ENCODE measurements around the gene FLOT2. TPM values are rescaled to one million over a fixed set of nuclear protein-coding genes. Genes with fewer than 3 reads are reported as not detected.

The FLOT2 gene
- total and polyA plus RNA-seq, 7 experiments from 2014 or later: 134 to 309 (median 228) TPM

DNA sequence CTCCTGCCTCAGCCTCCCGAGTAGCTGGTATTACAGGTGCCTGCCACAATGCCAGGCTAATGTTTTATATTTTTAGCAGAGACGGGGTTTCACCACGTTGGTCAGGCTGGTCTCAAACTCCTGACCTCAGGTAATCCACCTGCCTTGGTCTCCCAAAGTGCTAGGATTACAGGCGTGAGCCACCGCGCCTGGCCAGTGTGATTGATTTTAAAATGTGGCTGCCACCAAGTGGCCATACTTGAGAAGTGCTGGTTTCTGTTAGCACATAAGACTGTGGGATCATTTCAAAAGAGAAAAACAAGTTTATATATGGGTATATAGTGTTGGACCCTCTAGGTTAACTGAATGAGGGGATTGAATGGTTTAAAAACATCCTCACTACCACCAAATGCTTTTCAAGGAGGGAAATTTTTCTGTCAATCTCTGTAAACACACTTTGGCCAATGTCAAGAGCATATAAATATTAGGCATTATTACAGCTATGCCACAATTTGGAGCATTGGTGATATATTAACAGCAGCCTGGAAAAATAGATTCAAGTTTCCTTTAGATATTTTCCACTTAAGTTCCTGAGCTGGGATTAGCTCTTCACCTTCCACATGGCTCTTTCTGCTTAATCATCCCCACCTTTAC is 18.9 kb upstream of the FLOT2 start:
- intact Hi-C loops (cut with micrococcal nuclease): loop anchor here (1.0 to 5.0 kb wide), 7 partner anchors 10 to 190 kb away; partner anchors contain the start of genes DHRS13 (in 1 of the 2), PHF12 (in 1 of the 2) and TLCD1 (in 1 of the 2)
- POLR2A ChIA-PET: interaction anchor here (0.9 to 3.2 kb wide), 5 partner anchors 13 to 35 kb away, joined by 3 to 12 read pairs (median 3); partner anchors contain the start of gene PHF12
- ATAC-seq (peak; percentile 90), DNase-seq (peak in 6 of 9 donors; percentile 38 to 50 (median 42))
- H3K27me3 ChIP-seq (ENCODE audit: control insufficient read depth in 2 of 2, insufficient read depth in 2 of 2, low read length in 2 of 2): no peaks in the 10 kb centered on the region
- peaks cover 0 to 9% (median 6%) of the 10 kb centered on the region in 7 donors for H3K4me1 Mint-ChIP-seq
- peak overlapping the region; percentile 46 for H3K27ac ChIP-seq (ENCODE audit: low read depth, low read length)
- H3K36me3 ChIP-seq (ENCODE audit: control insufficient read depth in 2 of 3, insufficient read depth in 3 of 3, low read length in 3 of 3): peaks cover 55 to 95% (median 71%) of the 10 kb centered on the region in 3 experiments
- H3K36me3 Mint-ChIP-seq: peaks cover 12 to 54% (median 21%) of the 10 kb centered on the region in 5 donors
- H3K4me1 ChIP-seq (ENCODE audit: control insufficient read depth in 2 of 2, insufficient read depth in 2 of 2, low read length in 2 of 2): no peaks in the 10 kb centered on the region
- no peaks in the 10 kb centered on the region for H3K9me3 ChIP-seq (ENCODE audit: control insufficient read depth in 2 of 3, low read length in 3 of 3)
- H3K9me3 Mint-ChIP-seq: peaks cover 0 to 2% (median 0%) of the 10 kb centered on the region in 11 donors
- CTCF ChIA-PET: interaction anchor here (0.6 to 8.2 kb wide), 11 partner anchors 9 to 190 kb away, joined by 3 to 54 read pairs (median 4); partner anchors contain the start of gene TLCD1
- H3K4me3 Mint-ChIP-seq: no peak overlapping the region
- H3K4me3 ChIP-seq (ENCODE audit: low read length): no peak overlapping the region
- H3K27ac Mint-ChIP-seq: peak overlapping the region in 7 of 9 donors; percentile 46 to 93 (median 65)
- no peaks in the 10 kb centered on the region for H3K27me3 Mint-ChIP-seq

DNA sequence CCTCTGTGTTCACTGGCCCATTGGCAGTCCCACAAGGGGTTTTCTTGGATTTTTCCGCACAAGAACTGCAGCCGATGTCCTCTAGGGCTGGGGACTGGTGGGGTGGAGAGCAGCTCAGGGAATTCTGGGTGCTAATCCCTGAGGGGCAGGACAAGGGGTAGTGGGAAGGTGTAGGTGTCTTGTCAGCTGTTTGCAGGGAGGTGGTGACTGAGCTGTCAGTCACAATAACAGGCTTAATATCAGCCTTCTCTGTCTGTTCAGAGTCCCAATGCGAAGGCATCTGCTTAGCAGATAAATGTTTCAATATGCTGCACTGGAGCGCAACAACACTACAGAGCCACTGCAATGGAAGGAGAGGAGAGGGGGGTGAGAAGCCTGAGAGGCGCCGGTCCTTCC is 15.4 kb upstream of the FLOT2 start:
- H3K4me1 Mint-ChIP-seq: peaks cover 0 to 8% (median 6%) of the 10 kb centered on the region in 7 donors
- H3K27ac ChIP-seq (ENCODE audit: low read depth, low read length): no peak overlapping the region
- no peaks in the 10 kb centered on the region for H3K9me3 Mint-ChIP-seq
- POLR2A ChIA-PET: interaction anchor here (0.6 to 1.3 kb wide), 3 partner anchors 14 to 151 kb away, joined by 3 to 4 read pairs (median 3); no protein-coding TSS in a partner anchor
- peak overlapping the region in 4 of 9 donors; percentile 24 to 80 (median 72) for H3K27ac Mint-ChIP-seq
- no peaks in the 10 kb centered on the region for H3K4me1 ChIP-seq (ENCODE audit: control insufficient read depth in 2 of 2, insufficient read depth in 2 of 2, low read length in 2 of 2)
- no peak overlapping the region for H3K4me3 Mint-ChIP-seq
- no peak overlapping the region for H3K4me3 ChIP-seq (ENCODE audit: low read length)
- H3K36me3 Mint-ChIP-seq: peaks cover 8 to 55% (median 28%) of the 10 kb centered on the region in 5 donors
- DNase-seq (no peak), ATAC-seq (no peak)
- CTCF ChIA-PET: interaction anchor here (0.9 to 4.0 kb wide), 2 partner anchors 37 to 149 kb away, joined by 3 to 15 read pairs; no protein-coding TSS in a partner anchor
- H3K9me3 ChIP-seq (ENCODE audit: control insufficient read depth in 2 of 3, low read length in 3 of 3): no peaks in the 10 kb centered on the region
- no peaks in the 10 kb centered on the region for H3K27me3 Mint-ChIP-seq
- intact Hi-C loops (cut with micrococcal nuclease): no loop called here
- peaks cover 48 to 98% (median 76%) of the 10 kb centered on the region in 3 experiments for H3K36me3 ChIP-seq (ENCODE audit: control insufficient read depth in 2 of 3, insufficient read depth in 3 of 3, low read length in 3 of 3)
- H3K27me3 ChIP-seq (ENCODE audit: control insufficient read depth in 2 of 2, insufficient read depth in 2 of 2, low read length in 2 of 2): no peaks in the 10 kb centered on the region

DNA sequence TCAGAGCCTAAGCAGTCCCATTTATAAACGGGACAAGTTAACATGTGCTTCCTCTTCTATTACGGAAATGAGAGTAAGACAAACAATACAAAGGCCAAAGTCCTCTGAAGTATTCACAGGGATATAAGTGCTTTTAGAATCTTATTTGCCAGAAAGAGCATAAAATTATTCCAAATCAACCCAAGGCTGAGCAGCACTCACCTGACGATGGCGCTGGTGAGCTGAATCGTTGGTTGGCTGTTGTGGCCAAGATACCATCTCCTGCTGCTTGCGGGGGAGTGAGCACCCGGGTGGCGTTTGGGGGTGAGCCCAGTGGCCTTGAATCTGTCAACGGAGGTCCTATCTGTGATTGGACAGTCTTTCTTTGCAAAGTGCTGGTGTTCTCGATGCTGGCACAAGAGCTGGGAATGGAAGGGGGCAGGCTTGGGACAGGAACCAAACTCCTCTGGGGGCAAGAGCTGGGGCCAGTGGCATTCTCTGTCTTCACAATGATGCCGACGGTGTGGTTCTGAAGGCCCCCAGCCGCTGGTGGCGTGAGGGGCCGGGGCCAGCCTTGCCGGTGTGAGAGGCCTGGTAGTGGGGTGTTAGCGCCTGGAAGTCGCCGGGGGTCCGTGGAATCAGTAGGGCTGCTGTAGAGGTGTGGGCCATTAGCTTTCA is 14.9 kb upstream of the FLOT2 start:
- H3K4me1 Mint-ChIP-seq: peaks cover 0 to 8% (median 6%) of the 10 kb centered on the region in 7 donors
- H3K27ac ChIP-seq (ENCODE audit: low read depth, low read length): no peak overlapping the region
- ChIA-PET POLR2A (interaction anchor here (0.6 to 1.3 kb wide), 3 partner anchors 14 to 151 kb away, joined by 3 to 4 read pairs (median 3); no protein-coding TSS in a partner anchor), CTCF (interaction anchor here (0.7 to 4.0 kb wide), 3 partner anchors 37 to 186 kb away, joined by 3 to 15 read pairs (median 4); partner anchors contain the start of gene TLCD1)
- H3K9me3 Mint-ChIP-seq: no peaks in the 10 kb centered on the region
- no peak overlapping the region for H3K4me3 Mint-ChIP-seq
- peaks cover 50 to 98% (median 71%) of the 10 kb centered on the region in 3 experiments for H3K36me3 ChIP-seq (ENCODE audit: control insufficient read depth in 2 of 3, insufficient read depth in 3 of 3, low read length in 3 of 3)
- no peak for DNase-seq
- H3K4me1 ChIP-seq (ENCODE audit: control insufficient read depth in 2 of 2, insufficient read depth in 2 of 2, low read length in 2 of 2): no peaks in the 10 kb centered on the region
- H3K9me3 ChIP-seq (ENCODE audit: control insufficient read depth in 2 of 3, low read length in 3 of 3): no peaks in the 10 kb centered on the region
- H3K27me3 Mint-ChIP-seq: no peaks in the 10 kb centered on the region
- H3K36me3 Mint-ChIP-seq: peaks cover 8 to 56% (median 29%) of the 10 kb centered on the region in 5 donors
- H3K4me3 ChIP-seq (ENCODE audit: low read length): no peak overlapping the region
- ATAC-seq: peak; percentile 43
- no peaks in the 10 kb centered on the region for H3K27me3 ChIP-seq (ENCODE audit: control insufficient read depth in 2 of 2, insufficient read depth in 2 of 2, low read length in 2 of 2)
- intact Hi-C loops (cut with micrococcal nuclease): no loop called here
- peak overlapping the region in 6 of 9 donors; percentile 10 to 80 (median 46) for H3K27ac Mint-ChIP-seq

DNA sequence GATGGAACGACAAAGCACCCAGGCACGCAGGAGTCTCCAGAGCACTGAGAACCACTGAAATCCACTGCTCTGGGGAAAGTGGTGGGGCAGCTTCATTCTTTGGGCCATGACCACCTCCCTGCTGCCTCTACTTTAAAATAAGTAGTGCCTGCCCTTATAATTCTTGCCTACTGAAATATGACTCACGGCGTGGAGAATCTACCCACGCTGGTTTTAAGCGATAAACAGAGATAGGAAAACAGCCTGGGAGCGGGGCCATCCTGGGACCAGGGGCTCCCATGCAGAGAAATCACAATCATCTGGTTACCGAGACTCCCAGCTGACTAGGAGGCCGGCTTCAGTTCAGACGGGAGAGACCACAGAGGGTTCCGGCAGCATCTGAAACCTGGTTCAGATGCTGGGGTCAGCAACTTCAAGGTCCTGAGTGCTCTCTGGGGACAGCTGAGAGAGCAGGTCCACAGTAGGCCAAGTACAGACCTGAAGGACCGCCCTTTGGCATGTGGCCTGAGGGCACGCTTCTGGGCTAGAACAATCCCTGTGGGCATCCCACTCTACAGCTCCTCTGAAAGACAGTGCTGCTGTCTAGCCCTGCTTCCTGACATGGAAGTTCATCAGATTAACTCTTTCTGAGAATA is 14.0 kb upstream of the FLOT2 start:
- Mint-ChIP-seq H3K4me3 (no peak overlapping the region), H3K9me3 (no peaks in the 10 kb centered on the region), H3K36me3 (peaks cover 8 to 49% (median 27%) of the 10 kb centered on the region in 5 donors), H3K27me3 (no peaks in the 10 kb centered on the region), H3K27ac (peak overlapping the region in 2 of 9 donors; percentile 24 to 38), H3K4me1 (peaks cover 0 to 6% (median 3%) of the 10 kb centered on the region in 7 donors)
- no peaks in the 10 kb centered on the region for H3K9me3 ChIP-seq (ENCODE audit: control insufficient read depth in 2 of 3, low read length in 3 of 3)
- no peak for DNase-seq
- no peaks in the 10 kb centered on the region for H3K4me1 ChIP-seq (ENCODE audit: control insufficient read depth in 2 of 2, insufficient read depth in 2 of 2, low read length in 2 of 2)
- peaks cover 45 to 98% (median 62%) of the 10 kb centered on the region in 3 experiments for H3K36me3 ChIP-seq (ENCODE audit: control insufficient read depth in 2 of 3, insufficient read depth in 3 of 3, low read length in 3 of 3)
- ATAC-seq: no peak
- no peaks in the 10 kb centered on the region for H3K27me3 ChIP-seq (ENCODE audit: control insufficient read depth in 2 of 2, insufficient read depth in 2 of 2, low read length in 2 of 2)
- H3K27ac ChIP-seq (ENCODE audit: low read depth, low read length): no peak overlapping the region
- CTCF ChIA-PET: interaction anchor here (0.7 to 4.0 kb wide), 4 partner anchors 32 to 268 kb away, joined by 3 to 15 read pairs (median 3); partner anchors contain the start of genes MYO18A and RPL23A
- no peak overlapping the region for H3K4me3 ChIP-seq (ENCODE audit: low read length)
- POLR2A ChIA-PET: interaction anchor here (0.9 to 3.4 kb wide), 2 partner anchors 14 to 41 kb away, joined by 3 to 11 read pairs; partner anchors contain the start of genes FLOT2 and PHF12
- intact Hi-C loops (cut with micrococcal nuclease): no loop called here

DNA sequence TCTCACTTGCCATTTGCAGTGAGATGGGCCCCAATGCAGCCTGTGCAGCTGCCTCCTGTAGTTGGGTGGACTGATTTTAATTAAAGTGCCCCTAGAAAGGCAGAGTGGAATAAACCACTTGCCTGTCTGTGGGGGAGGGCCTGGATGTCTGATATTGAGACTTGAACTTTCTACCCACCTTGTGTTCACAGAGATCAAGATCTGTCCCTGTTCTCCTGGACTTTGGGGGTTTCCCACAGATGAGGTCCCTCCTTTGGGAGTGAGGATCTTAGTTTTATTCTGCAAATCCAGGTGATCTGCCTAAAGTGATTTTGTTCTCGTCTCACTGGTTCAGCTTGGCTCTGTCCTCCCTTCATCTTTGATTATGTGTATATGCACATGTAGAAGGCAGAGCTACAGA is 13.0 kb upstream of the FLOT2 start:
- no peaks in the 10 kb centered on the region for H3K27me3 ChIP-seq (ENCODE audit: control insufficient read depth in 2 of 2, insufficient read depth in 2 of 2, low read length in 2 of 2)
- H3K27ac ChIP-seq (ENCODE audit: low read depth, low read length): no peak overlapping the region
- H3K9me3 ChIP-seq (ENCODE audit: control insufficient read depth in 2 of 3, low read length in 3 of 3): no peaks in the 10 kb centered on the region
- ATAC-seq (no peak), DNase-seq (no peak)
- intact Hi-C loops (cut with micrococcal nuclease): no loop called here
- CTCF ChIA-PET: interaction anchor here (0.6 to 4.0 kb wide), 3 partner anchors 147 to 269 kb away, joined by 3 to 15 read pairs (median 3); partner anchors contain the start of gene MYO18A
- POLR2A ChIA-PET: interaction anchor here (1.1 to 3.4 kb wide), 2 partner anchors 42 to 191 kb away, joined by 3 to 11 read pairs; partner anchors contain the start of genes PHF12 and RPL23A
- Mint-ChIP-seq H3K36me3 (peaks cover 8 to 42% (median 24%) of the 10 kb centered on the region in 5 donors), H3K4me3 (no peak overlapping the region), H3K27ac (no peak overlapping the region), H3K9me3 (no peaks in the 10 kb centered on the region), H3K27me3 (no peaks in the 10 kb centered on the region), H3K4me1 (peaks cover 0 to 6% (median 0%) of the 10 kb centered on the region in 7 donors)
- peaks cover 36 to 96% (median 53%) of the 10 kb centered on the region in 3 experiments for H3K36me3 ChIP-seq (ENCODE audit: control insufficient read depth in 2 of 3, insufficient read depth in 3 of 3, low read length in 3 of 3)
- no peaks in the 10 kb centered on the region for H3K4me1 ChIP-seq (ENCODE audit: control insufficient read depth in 2 of 2, insufficient read depth in 2 of 2, low read length in 2 of 2)
- H3K4me3 ChIP-seq (ENCODE audit: low read length): no peak overlapping the region

Measured in naive thymus-derived CD4-positive, alpha-beta T cell (primary cell).